NT2/D1 (cell line): ENCODE measurements around the gene CTNS.

ENCODE experiments used
- SUZ12 ChIP-seq: IDR thresholded peaks from 2 replicates; pipeline ENCODE4 v1.6.1; 2011; ENCODE audit not compliant: insufficient read length, insufficient read depth; ENCODE audit errors: extremely low read depth
- YY1 ChIP-seq: IDR thresholded peaks from 2 replicates; pipeline ENCODE4 v1.6.1; 2011; ENCODE audit not compliant: insufficient read length, insufficient read depth
- ZNF274 ChIP-seq: IDR thresholded peaks from 2 replicates; pipeline ENCODE4 v1.6.1; 2011; ENCODE audit warnings: mild to moderate bottlenecking, low read depth, low read length

GRCh38 chr17:3613124-3613523 lies 23.4 kb upstream of the CTNS start:
- TF ChIP-seq ZNF274 (no peak), SUZ12 (no peak), YY1 (no peak)
